ENCODE data around the gene RABGAP1L.
"Not testable (repeated sequence)": the region's sequence is repeated elsewhere in the genome, so short reads cannot be mapped to it uniquely, and the experiment has no call there.

RABGAP1L gene

GRCh38 chr1:174222166-174222949 is 63.0 kb downstream of the RABGAP1L start:
- peak; percentile 71 to 89 for DNase-seq (ENCODE audit: low read depth in 2 of 2)
- no peak for TF ChIP-seq CTCF (IDR thresholded peaks at IDR 0.05; ENCODE audit: low read depth, low read length)
- H3K4me3 ChIP-seq (replicated peaks in 1 of 2; ENCODE audit: low read depth in 2 of 2, low read length in 2 of 2) = no peak overlapping the region

GRCh38 chr1:174224641-174225040 is 65.3 kb downstream of the RABGAP1L start:
- no peak overlapping the region for H3K4me3 ChIP-seq (replicated peaks in 1 of 2; ENCODE audit: low read depth in 2 of 2, low read length in 2 of 2)
- TF ChIP-seq CTCF (IDR thresholded peaks at IDR 0.05; ENCODE audit: low read depth, low read length) = no peak
- DNase-seq (ENCODE audit: low read depth in 2 of 2) = no peak

GRCh38 chr1:174225499-174226204 is 66.3 kb downstream of the RABGAP1L start:
- DNase-seq (ENCODE audit: low read depth in 2 of 2) = no peak

GRCh38 chr1:174230399-174230798 is 71.1 kb downstream of the RABGAP1L start:
- no peak for TF ChIP-seq CTCF (IDR thresholded peaks at IDR 0.05; ENCODE audit: low read depth, low read length)
- no peak overlapping the region for H3K4me3 ChIP-seq (replicated peaks in 1 of 2; ENCODE audit: low read depth in 2 of 2, low read length in 2 of 2)
- DNase-seq (ENCODE audit: low read depth in 2 of 2) = peak in 1 of 2 donors; percentile 32

More at GRCh38 chr1:174225499-174226204, 66.3 kb downstream of the RABGAP1L start:
- no peak overlapping the region for H3K4me3 ChIP-seq (replicated peaks in 1 of 2; ENCODE audit: low read depth in 2 of 2, low read length in 2 of 2)
- no peak for TF ChIP-seq CTCF (IDR thresholded peaks at IDR 0.05; ENCODE audit: low read depth, low read length)

- TF ChIP-seq CTCF (IDR thresholded peaks at IDR 0.05; ENCODE audit: low read depth, low read length) = no peak
- DNase-seq (ENCODE audit: low read depth in 2 of 2) = no peak
- H3K4me3 ChIP-seq (replicated peaks in 1 of 2; ENCODE audit: low read depth in 2 of 2, low read length in 2 of 2) = no peak overlapping the region
Measured at GRCh38 chr1:174232761-174233160, 73.4 kb downstream of the RABGAP1L start.

- not testable (repeated sequence) for DNase-seq (ENCODE audit: low read depth in 2 of 2); H3K4me3 ChIP-seq (replicated peaks in 1 of 2; ENCODE audit: low read depth in 2 of 2, low read length in 2 of 2)
Measured at GRCh38 chr1:174238845-174239501, 79.7 kb downstream of the RABGAP1L start.

GRCh38 chr1:174239541-174239940 is 80.2 kb downstream of the RABGAP1L start:
- no peak for TF ChIP-seq CTCF (IDR thresholded peaks at IDR 0.05; ENCODE audit: low read depth, low read length)
- DNase-seq (ENCODE audit: low read depth in 2 of 2) = no peak
- no peak overlapping the region for H3K4me3 ChIP-seq (replicated peaks in 1 of 2; ENCODE audit: low read depth in 2 of 2, low read length in 2 of 2)
